MM.1S (cell line): Measurements from ENCODE around the gene ATP8B1.

ENCODE experiments used
- DNase-seq: peaks from one replicate; pipeline ENCODE4 v3.0.0-alpha.2; 2015
- H2AFZ ChIP-seq: fragments of 300-600 bp; sonication (generic); 2 replicates; pipeline ENCODE4 v1.6.0; 2016; ENCODE audit warnings: antibody characterized with exemption, low read length
- H3F3A ChIP-seq: fragments of 300-600 bp; sonication (generic); 2 replicates; pipeline ENCODE4 v1.6.1; 2016; ENCODE audit warnings: mild to moderate bottlenecking, antibody characterized with exemption, low read length, moderate library complexity, mixed read lengths; ENCODE audit not compliant: insufficient read depth
- H3K27ac ChIP-seq: fragments of 300-600 bp; sonication (generic); 2 replicates; pipeline ENCODE4 v1.5.1; 2016; ENCODE audit warnings: mild to moderate bottlenecking, low read length
- H3K27me3 ChIP-seq: fragments of 300-600 bp; sonication (generic); replicated peaks from 2 replicates; pipeline ENCODE4 v1.6.0; 2016; ENCODE audit warnings: low read length; ENCODE audit not compliant: insufficient read depth
- H3K36me3 ChIP-seq: fragments of 300-600 bp; sonication (generic); replicated peaks from 2 replicates; pipeline ENCODE4 v1.6.1; 2016; ENCODE audit warnings: mild to moderate bottlenecking, low read length, mixed read lengths; ENCODE audit not compliant: insufficient read depth
- H3K4me1 ChIP-seq: fragments of 300-600 bp; sonication (generic); 2 replicates; pipeline ENCODE4 v1.6.1; 2016; ENCODE audit warnings: low read length, mixed read lengths
- H3K4me2 ChIP-seq: fragments of 300-600 bp; sonication (generic); 2 replicates; pipeline ENCODE4 v1.6.0; 2016; ENCODE audit warnings: low read depth, low read length
- H3K4me3 ChIP-seq: fragments of 300-600 bp; sonication (generic); 2 replicates; pipeline ENCODE4 v1.5.1; 2016; ENCODE audit warnings: low read length, mixed read lengths
- H3K79me2 ChIP-seq: fragments of 300-600 bp; sonication (generic); 2 replicates; pipeline ENCODE4 v1.6.1; 2016; ENCODE audit warnings: mixed run types, low read length, mixed read lengths
- H3K9ac ChIP-seq: fragments of 300-600 bp; sonication (generic); 2 replicates; pipeline ENCODE4 v1.6.1; 2016; ENCODE audit warnings: low read length, mixed read lengths
- H3K9me2 ChIP-seq: fragments of 300-600 bp; sonication (generic); replicated peaks from 2 replicates; pipeline ENCODE4 v1.6.1; 2016; ENCODE audit warnings: mild to moderate bottlenecking, low read length, mixed read lengths; ENCODE audit not compliant: insufficient read depth
- H3K9me3 ChIP-seq: fragments of 300-600 bp; sonication (generic); replicated peaks from 2 replicates; pipeline ENCODE4 v1.6.1; 2016; ENCODE audit warnings: mild to moderate bottlenecking, low read length, mixed read lengths; ENCODE audit not compliant: insufficient read depth
- H4K20me1 ChIP-seq: fragments of 300-600 bp; sonication (generic); 2 replicates; pipeline ENCODE4 v1.6.1; 2016; ENCODE audit warnings: mild to moderate bottlenecking, low read length, moderate library complexity, mixed read lengths; ENCODE audit not compliant: insufficient read depth
- EZH2 ChIP-seq: fragments of 300-600 bp; sonication (generic); optimal IDR thresholded peaks from 2 replicates; pipeline ENCODE3; 2017; ENCODE audit warnings: low read depth, mild to moderate bottlenecking, antibody characterized with exemption, low read length, mixed read lengths
- EZH2phosphoT487 ChIP-seq: fragments of 300-600 bp; sonication (generic); IDR thresholded peaks from 2 replicates; pipeline ENCODE4 v1.6.1; 2018; ENCODE audit warnings: antibody characterized with exemption, low read length
- TF ChIP-seq, protein P1 (sequence below): fragments of 300-600 bp; sonication (generic); IDR thresholded peaks from 2 replicates; pipeline ENCODE4 v1.5.1; 2016; ENCODE audit warnings: antibody characterized with exemption, low read length, mixed read lengths

ATP8B1 gene

DNA sequence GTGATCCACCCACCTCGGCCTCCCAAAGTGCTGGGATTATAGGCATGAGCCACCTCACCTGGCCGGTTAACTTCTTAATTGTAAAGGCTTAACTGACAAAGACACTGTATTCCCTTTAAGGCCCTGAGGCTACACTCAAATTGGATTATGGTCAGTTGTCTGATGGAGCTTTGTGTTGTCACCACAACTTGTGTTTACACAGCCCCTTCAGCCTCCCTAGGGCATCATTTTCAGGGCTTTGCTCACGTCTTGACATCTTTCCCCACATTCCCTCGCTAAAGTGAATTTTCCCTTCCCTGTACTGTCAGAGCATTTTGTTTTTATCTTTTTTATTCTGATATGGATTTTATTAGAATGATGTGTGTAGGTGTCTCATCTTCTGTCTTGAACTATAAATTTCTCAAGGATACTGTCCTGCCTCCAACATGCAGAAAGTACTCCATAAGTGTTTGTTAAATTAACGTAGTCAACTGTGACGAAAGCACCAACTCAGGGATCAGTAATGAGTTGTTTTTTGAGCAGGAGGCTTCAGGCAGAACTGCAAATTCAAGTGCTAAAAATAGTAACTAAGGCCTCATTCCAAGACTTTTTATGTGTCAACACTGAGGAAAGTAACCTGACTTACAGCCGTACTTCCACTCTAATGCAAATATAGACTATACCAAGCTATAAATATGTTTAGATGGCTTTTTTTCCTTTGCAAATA is 104.4 kb downstream of the ATP8B1 start:
- no peak for DNase-seq
- TF ChIP-seq EZH2, result no peak
- TF ChIP-seq EZH2phosphoT487, result no peak
- TF ChIP-seq, protein P1, sequence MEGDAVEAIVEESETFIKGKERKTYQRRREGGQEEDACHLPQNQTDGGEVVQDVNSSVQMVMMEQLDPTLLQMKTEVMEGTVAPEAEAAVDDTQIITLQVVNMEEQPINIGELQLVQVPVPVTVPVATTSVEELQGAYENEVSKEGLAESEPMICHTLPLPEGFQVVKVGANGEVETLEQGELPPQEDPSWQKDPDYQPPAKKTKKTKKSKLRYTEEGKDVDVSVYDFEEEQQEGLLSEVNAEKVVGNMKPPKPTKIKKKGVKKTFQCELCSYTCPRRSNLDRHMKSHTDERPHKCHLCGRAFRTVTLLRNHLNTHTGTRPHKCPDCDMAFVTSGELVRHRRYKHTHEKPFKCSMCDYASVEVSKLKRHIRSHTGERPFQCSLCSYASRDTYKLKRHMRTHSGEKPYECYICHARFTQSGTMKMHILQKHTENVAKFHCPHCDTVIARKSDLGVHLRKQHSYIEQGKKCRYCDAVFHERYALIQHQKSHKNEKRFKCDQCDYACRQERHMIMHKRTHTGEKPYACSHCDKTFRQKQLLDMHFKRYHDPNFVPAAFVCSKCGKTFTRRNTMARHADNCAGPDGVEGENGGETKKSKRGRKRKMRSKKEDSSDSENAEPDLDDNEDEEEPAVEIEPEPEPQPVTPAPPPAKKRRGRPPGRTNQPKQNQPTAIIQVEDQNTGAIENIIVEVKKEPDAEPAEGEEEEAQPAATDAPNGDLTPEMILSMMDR, result no peak
- no peak overlapping the region for H3K4me2 ChIP-seq
- no peaks in the 10 kb centered on the region for H3K36me3 ChIP-seq
- H3K27ac ChIP-seq, result no peak overlapping the region
- no peaks in the 10 kb centered on the region for H3K9me2 ChIP-seq
- no peaks in the 10 kb centered on the region for H3K79me2 ChIP-seq
- H4K20me1 ChIP-seq, result no peaks in the 10 kb centered on the region
- H3K9me3 ChIP-seq, result no peaks in the 10 kb centered on the region
- no peaks in the 10 kb centered on the region for H3K27me3 ChIP-seq
- no peaks in the 10 kb centered on the region for H3F3A ChIP-seq
- no peak overlapping the region for H3K4me3 ChIP-seq
- H3K9ac ChIP-seq, result no peak overlapping the region
- H2AFZ ChIP-seq, result no peak overlapping the region
- no peaks in the 10 kb centered on the region for H3K4me1 ChIP-seq

DNA sequence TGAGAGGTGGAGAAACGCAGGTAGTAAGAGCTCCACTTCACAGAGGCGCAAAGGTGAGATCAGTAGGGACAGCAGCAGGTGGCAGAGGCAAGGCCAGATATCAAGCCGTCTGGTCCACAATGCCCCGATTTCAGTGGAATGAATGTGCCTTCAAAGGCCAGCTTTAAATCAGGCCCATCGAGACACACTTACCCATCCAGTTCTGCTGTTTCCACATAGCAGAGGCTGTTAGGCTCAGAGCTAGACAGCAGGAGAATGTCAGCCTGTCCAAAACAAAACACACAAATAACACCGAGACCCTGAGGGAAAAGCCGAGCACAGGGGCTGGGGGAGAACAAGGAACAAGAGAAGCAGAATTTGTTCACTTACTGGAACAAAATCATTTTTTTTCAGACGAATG is 105.7 kb downstream of the ATP8B1 start:
- Histone ChIP-seq H3K4me2 (no peak overlapping the region), H3K9ac (no peak overlapping the region), H3F3A (no peaks in the 10 kb centered on the region), H3K79me2 (no peaks in the 10 kb centered on the region), H3K4me1 (no peaks in the 10 kb centered on the region), H3K4me3 (no peak overlapping the region), H3K9me3 (no peaks in the 10 kb centered on the region), H3K27me3 (no peaks in the 10 kb centered on the region), H3K27ac (no peak overlapping the region), H2AFZ (no peak overlapping the region), H3K36me3 (no peaks in the 10 kb centered on the region), H4K20me1 (no peaks in the 10 kb centered on the region), H3K9me2 (no peaks in the 10 kb centered on the region)
- no peak for DNase-seq
- TF ChIP-seq EZH2, result no peak
- no peak for TF ChIP-seq EZH2phosphoT487
- TF ChIP-seq, protein P1, result no peak

DNA sequence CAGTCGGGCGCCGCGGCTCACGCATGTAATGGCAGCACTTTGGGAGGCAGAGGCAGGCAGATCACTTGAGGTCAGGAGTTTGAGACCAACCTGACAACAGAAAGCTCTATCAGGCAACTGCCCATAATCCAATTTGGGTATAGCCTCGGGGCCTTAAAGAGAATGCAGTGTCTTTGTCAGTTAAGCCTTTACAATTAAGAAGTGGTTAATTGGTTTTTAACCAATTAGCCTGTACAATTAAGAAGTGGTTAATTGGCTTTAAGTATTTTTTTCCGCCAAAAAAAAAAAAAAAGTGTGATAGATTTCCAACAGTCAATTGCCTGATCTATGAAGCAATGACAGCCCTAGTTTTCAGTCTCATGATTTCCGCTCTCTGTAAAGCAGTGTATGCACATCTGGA is 106.8 kb downstream of the ATP8B1 start:
- H3K4me2 ChIP-seq, result no peak overlapping the region
- no peak overlapping the region for H3K27ac ChIP-seq
- H3K4me3 ChIP-seq, result no peak overlapping the region
- H4K20me1 ChIP-seq, result no peaks in the 10 kb centered on the region
- no peaks in the 10 kb centered on the region for H3K4me1 ChIP-seq
- no peak overlapping the region for H2AFZ ChIP-seq
- no peaks in the 10 kb centered on the region for H3K79me2 ChIP-seq
- H3K9me3 ChIP-seq, result no peaks in the 10 kb centered on the region
- H3K36me3 ChIP-seq, result no peaks in the 10 kb centered on the region
- TF ChIP-seq EZH2phosphoT487, result no peak
- no peak for TF ChIP-seq EZH2
- TF ChIP-seq, protein P1, result no peak
- DNase-seq, result no peak
- H3K9ac ChIP-seq, result no peak overlapping the region
- no peaks in the 10 kb centered on the region for H3F3A ChIP-seq
- no peaks in the 10 kb centered on the region for H3K27me3 ChIP-seq
- H3K9me2 ChIP-seq, result no peaks in the 10 kb centered on the region
